ENCODE measurements around the gene SIRT6.

Gene SIRT6

DNA sequence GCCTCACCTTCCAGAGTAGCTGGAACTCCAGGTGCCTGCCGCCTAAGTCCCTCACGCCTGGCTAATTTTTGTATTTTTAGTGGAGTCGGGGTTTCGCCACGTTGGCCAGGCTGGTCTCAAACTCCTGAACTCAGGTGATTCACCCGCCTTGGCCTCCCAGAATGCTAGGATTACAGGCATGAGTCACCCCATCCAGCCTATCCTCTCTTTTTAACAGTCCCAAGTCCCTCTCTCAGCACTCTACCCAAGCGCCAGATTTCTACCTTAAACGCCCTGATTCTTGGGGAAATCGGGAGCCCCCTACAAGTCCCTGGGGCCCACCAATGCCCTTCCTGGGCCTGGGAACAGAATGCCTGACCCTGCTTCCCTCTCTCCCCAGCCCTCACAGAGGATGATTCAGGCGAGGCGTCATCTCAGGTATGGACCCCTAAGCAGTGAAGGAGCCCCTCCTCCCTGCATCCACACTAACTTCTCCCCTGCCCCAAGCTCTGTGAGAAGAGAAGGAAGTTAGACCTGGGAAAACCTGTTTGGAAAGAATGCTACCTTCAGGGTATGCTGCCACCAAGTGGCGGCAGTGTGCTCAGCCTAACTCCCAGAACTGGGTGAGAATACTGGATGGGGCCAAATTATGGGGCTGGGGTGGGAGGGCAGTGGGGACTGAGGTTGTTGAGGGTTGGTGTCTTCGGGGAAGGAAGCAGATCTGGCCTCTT, 26.2 kb upstream of the SIRT6 start:
- TF ChIP-seq CTCF (conservative IDR thresholded peaks at IDR 0.05) (peak; percentile 57; the same call in 1 of the 2 replicates), ZFX (IDR thresholded peaks at IDR 0.05) (no peak)
- no peak overlapping the region for H3K27ac ChIP-seq

- no peak for TF ChIP-seq CTCF (conservative IDR thresholded peaks at IDR 0.05)
- no peak for TF ChIP-seq ZFX (IDR thresholded peaks at IDR 0.05)
- H3K27ac ChIP-seq, result no peak overlapping the region
Measured at GRCh38 chr19:4206818-4207484, 24.6 kb upstream of the SIRT6 start.

GRCh38 chr19:4201798-4202197, 19.4 kb upstream of the SIRT6 start:
- no peak overlapping the region for H3K27ac ChIP-seq
- TF ChIP-seq ZFX (IDR thresholded peaks at IDR 0.05) (no peak), CTCF (conservative IDR thresholded peaks at IDR 0.05) (no peak)

GRCh38 chr19:4200940-4201542, 18.7 kb upstream of the SIRT6 start:
- no peak overlapping the region for H3K27ac ChIP-seq
- TF ChIP-seq CTCF (conservative IDR thresholded peaks at IDR 0.05) (no peak), ZFX (IDR thresholded peaks at IDR 0.05) (no peak)

- H3K27ac ChIP-seq, result no peak overlapping the region
- TF ChIP-seq ZFX (IDR thresholded peaks at IDR 0.05) (no peak), CTCF (conservative IDR thresholded peaks at IDR 0.05) (no peak)
Measured at GRCh38 chr19:4199699-4200293, 17.4 kb upstream of the SIRT6 start.

GRCh38 chr19:4198467-4199126, 16.2 kb upstream of the SIRT6 start:
- TF ChIP-seq CTCF (conservative IDR thresholded peaks at IDR 0.05) (no peak), ZFX (IDR thresholded peaks at IDR 0.05) (no peak)
- no peak overlapping the region for H3K27ac ChIP-seq

All from C4-2B (cell line).